Omental fat pad (tissue), 4 donors: ENCODE results near the gene COL4A4. TPM values are rescaled to one million over a fixed set of nuclear protein-coding genes. Genes with fewer than 3 reads are reported as not detected.

ENCODE experiments used
- ATAC-seq: fragments of 150-250 bp; one replicate; pipeline ENCODE4 v1.9.1; 2016; ENCODE audit warnings: mild to moderate bottlenecking, moderate library complexity; ENCODE audit not compliant: low FRiP score
- DNase-seq: peaks from one replicate; pipeline ENCODE4 v3.0.0-alpha.2; 2019; ENCODE audit warnings: low spot score
- CTCF ChIP-seq, 3 donors: fragments of 450-650 bp; IDR thresholded peaks; one replicate each; pipeline ENCODE4 v1.5.1; 2016 to 2017; ENCODE audit warnings: antibody characterized with exemption in 3 of 3, mild to moderate bottlenecking in 3 of 3, moderate library complexity in 2 of 3
- total RNA-seq, 4 donors: library from RNA; depleted of rRNA; stranded (reverse); fragments of >200 nt; gene quantifications; one replicate each; pipeline ENCODE4 v1.1.0, GENCODE V29; 2016

COL4A4 gene
- total RNA-seq, 4 donors from 2014 or later, result 0.38 to 1.9 (median 0.64) TPM

- DNase-seq (no peak), ATAC-seq (no peak)
- TF ChIP-seq CTCF (IDR thresholded peaks at IDR 0.05), result no peak
Observed at GRCh38 chr2:227035711-227036367, 128.2 kb downstream of the COL4A4 start.

GRCh38 chr2:227033471-227034148 is 130.4 kb downstream of the COL4A4 start:
- ATAC-seq (peak; percentile 28), DNase-seq (no peak)
- TF ChIP-seq CTCF (IDR thresholded peaks at IDR 0.05), result no peak

GRCh38 chr2:227031379-227031778 is 132.6 kb downstream of the COL4A4 start:
- no peak for TF ChIP-seq CTCF (IDR thresholded peaks at IDR 0.05)
- ATAC-seq, result no peak
- no peak for DNase-seq

- ATAC-seq (no peak), DNase-seq (no peak)
- TF ChIP-seq CTCF (IDR thresholded peaks at IDR 0.05), result no peak
Observed at GRCh38 chr2:227030789-227031188, 133.2 kb downstream of the COL4A4 start.

- no peak for TF ChIP-seq CTCF (IDR thresholded peaks at IDR 0.05)
- DNase-seq (no peak), ATAC-seq (no peak)
Observed at GRCh38 chr2:227029426-227030105, 134.4 kb downstream of the COL4A4 start.

GRCh38 chr2:227025510-227025909 is 138.5 kb downstream of the COL4A4 start:
- TF ChIP-seq CTCF (IDR thresholded peaks at IDR 0.05), result no peak
- no peak for ATAC-seq
- DNase-seq, result no peak
